ENCODE data around the gene HSPB9.
"Not testable (repeated sequence)": the region's sequence is repeated elsewhere in the genome, so short reads cannot be mapped to it uniquely, and the experiment has no call there.

DNA sequence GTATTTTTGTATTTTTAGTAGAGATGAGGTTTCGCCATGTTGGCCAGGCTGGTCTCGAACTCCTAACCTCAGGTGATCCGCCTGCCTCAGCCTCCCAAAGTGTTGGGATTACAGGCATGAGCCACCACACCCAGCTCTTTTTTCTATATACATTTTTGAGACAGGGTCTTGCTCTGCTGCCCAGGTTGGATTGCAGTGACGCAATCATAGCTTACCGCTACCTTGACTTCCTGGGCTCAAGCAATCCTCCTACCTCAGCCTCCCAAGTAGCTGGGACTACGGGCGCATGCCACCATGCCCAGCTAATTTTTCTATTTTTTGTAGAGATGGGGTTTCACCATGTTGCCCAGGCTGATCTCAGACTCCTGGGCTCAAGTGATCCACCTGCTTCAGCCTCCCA, 18.1 kb downstream of the HSPB9 start:
- TF ChIP-seq, protein P1, sequence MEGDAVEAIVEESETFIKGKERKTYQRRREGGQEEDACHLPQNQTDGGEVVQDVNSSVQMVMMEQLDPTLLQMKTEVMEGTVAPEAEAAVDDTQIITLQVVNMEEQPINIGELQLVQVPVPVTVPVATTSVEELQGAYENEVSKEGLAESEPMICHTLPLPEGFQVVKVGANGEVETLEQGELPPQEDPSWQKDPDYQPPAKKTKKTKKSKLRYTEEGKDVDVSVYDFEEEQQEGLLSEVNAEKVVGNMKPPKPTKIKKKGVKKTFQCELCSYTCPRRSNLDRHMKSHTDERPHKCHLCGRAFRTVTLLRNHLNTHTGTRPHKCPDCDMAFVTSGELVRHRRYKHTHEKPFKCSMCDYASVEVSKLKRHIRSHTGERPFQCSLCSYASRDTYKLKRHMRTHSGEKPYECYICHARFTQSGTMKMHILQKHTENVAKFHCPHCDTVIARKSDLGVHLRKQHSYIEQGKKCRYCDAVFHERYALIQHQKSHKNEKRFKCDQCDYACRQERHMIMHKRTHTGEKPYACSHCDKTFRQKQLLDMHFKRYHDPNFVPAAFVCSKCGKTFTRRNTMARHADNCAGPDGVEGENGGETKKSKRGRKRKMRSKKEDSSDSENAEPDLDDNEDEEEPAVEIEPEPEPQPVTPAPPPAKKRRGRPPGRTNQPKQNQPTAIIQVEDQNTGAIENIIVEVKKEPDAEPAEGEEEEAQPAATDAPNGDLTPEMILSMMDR (conservative IDR thresholded peaks at IDR 0.05) = not testable (repeated sequence)
- TF ChIP-seq EZH2 (IDR thresholded peaks at IDR 0.05; ENCODE audit: low read depth) = not testable (repeated sequence)

Measured in PC-9 (cell line).